Transverse colon (tissue), 4 donors: Measurements from ENCODE around the gene MIR17HG. TPM values are rescaled to one million over a fixed set of nuclear protein-coding genes. Genes with fewer than 3 reads are reported as not detected.

Source experiments
- DNase-seq: peaks from one replicate; pipeline ENCODE4 v3.0.0-alpha.2; 2019
- H3K27ac ChIP-seq, 4 donors: fragments of 200-600 bp; sonication (generic); 2 replicates each; pipeline ENCODE4 v1.5.1; 2016 to 2018; ENCODE audit warnings: inconsistent platforms in 4 of 4
- H3K27me3 ChIP-seq: fragments of 200-600 bp; sonication (generic); 2 replicates; pipeline ENCODE4 v1.5.1; 2017; ENCODE audit warnings: inconsistent platforms
- H3K36me3 ChIP-seq, 4 donors: fragments of 200-600 bp; sonication (generic); 2 replicates each; pipeline ENCODE4 v1.5.1; 2017 to 2019; ENCODE audit warnings: inconsistent platforms in 4 of 4
- H3K4me1 ChIP-seq, 4 donors: fragments of 200-600 bp; sonication (generic); 2 replicates each; pipeline ENCODE4 v1.5.1; 2017 to 2020; ENCODE audit warnings: inconsistent platforms in 4 of 4
- H3K4me3 ChIP-seq, 4 donors: fragments of 200-600 bp; sonication (generic); 1 replicate in 1 of 4; 2 replicates in 3 of 4; pipeline versions ENCODE4 v1.5.1 to v1.6.1; 2017 to 2019; ENCODE audit warnings: inconsistent platforms in 4 of 4
- H3K9me3 ChIP-seq, 2 donors: fragments of 200-600 bp; sonication (generic); 2 replicates each; pipeline ENCODE4 v1.5.1; 2017 to 2019; ENCODE audit warnings: inconsistent platforms in 2 of 2
- EP300 ChIP-seq: sonication (generic); formaldehyde crosslinking; IDR thresholded peaks from one replicate; pipeline ENCODE4 v1.6.1; 2017; ENCODE audit warnings: antibody characterized with exemption, low read depth
- POLR2A ChIP-seq: fragments of 450-650 bp; IDR thresholded peaks from one replicate; pipeline ENCODE4 v1.6.1; 2016; ENCODE audit warnings: antibody characterized with exemption, mild to moderate bottlenecking, moderate library complexity
- POLR2AphosphoS5 ChIP-seq, 3 donors: sonication (generic); formaldehyde crosslinking; IDR thresholded peaks; one replicate each; pipeline ENCODE4 v1.6.1; 2016; ENCODE audit warnings: antibody characterized with exemption in 3 of 3
- WGBS, 2 donors: methylation state at CpG; one replicate each; pipeline ENCODE4 v1.1.5; 2018; ENCODE audit warnings: low coverage in 1 of 2; 5-methylcytosine and 5-hydroxymethylcytosine counted together
- in situ Hi-C, 4 donors: fragments of 200-750 bp; cut with MboI; loops; one replicate each; pipeline versions ENCODE4 v1.15.0 to v1.15.1; 2017; ENCODE audit warnings: low sequenced_read_pairs in 3 of 4, low pct_ligation_motif_present in 1 of 4, low pct_unique_long_range_greater_than_20kb in 1 of 4
- intact Hi-C: fragments of 100-400 bp; cut with DNase I; formaldehyde crosslinking; loops from one replicate; pipeline ENCODE4 v1.15.1; 2023; ENCODE audit warnings: low total_unique reads
- total RNA-seq, 4 donors: library from RNA; depleted of rRNA; stranded (reverse); fragments of >200 nt; gene quantifications; one replicate each; pipeline ENCODE4 v1.1.0, GENCODE V29; 2016
- TF ChIP-seq, protein P1 (sequence below), 5 experiments: fragments of 200-600 bp in 3 of 5; fragments of 450-650 bp in 2 of 5; sonication (generic) in 3 of 5; IDR thresholded peaks; 1 replicate in 2 of 5; 2 replicates in 3 of 5; pipeline ENCODE4 v1.5.1; 2016 to 2017; ENCODE audit warnings: antibody characterized with exemption in 5 of 5, inconsistent platforms in 3 of 5, mild to moderate bottlenecking in 2 of 5, moderate library complexity in 1 of 5

Gene MIR17HG
- total RNA-seq, 4 donors from 2014 or later, result 1.1 to 8.1 (median 2.2) TPM

DNA sequence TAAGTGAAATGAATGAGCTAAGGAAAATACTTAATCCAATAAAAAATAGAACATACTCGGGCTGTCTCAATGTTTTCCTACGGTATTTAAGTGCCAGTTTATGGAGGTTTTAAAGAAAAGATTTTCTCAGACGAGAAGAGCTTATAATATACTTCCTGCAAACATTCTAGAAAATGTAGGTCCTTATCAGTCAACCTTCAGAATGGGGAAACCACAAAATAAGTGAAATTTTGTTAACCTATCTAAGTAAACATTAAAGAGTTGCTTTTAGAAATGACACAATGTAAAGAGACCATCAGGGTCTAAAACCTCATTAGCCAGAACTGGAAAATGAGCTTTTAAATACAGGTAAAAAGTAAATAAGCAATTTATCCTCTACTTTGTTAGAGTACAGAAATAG, 12.1 kb downstream of the MIR17HG start:
- Histone ChIP-seq H3K36me3 (peaks cover 0 to 4% (median 2%) of the 10 kb centered on the region in 4 donors), H3K9me3 (no peaks in the 10 kb centered on the region), H3K27ac (no peak overlapping the region), H3K27me3 (no peaks in the 10 kb centered on the region), H3K4me3 (no peak overlapping the region), H3K4me1 (no peaks in the 10 kb centered on the region)
- no peak for DNase-seq
- WGBS, 2 donors, result 49 to 50% methylated on average over 2 to 3 of the region's 3 CpGs
- in situ Hi-C loops, result no loop called here
- intact Hi-C loops, result no loop called here
- TF ChIP-seq EP300 (no peak), POLR2A (no peak)
- TF ChIP-seq, protein P1, sequence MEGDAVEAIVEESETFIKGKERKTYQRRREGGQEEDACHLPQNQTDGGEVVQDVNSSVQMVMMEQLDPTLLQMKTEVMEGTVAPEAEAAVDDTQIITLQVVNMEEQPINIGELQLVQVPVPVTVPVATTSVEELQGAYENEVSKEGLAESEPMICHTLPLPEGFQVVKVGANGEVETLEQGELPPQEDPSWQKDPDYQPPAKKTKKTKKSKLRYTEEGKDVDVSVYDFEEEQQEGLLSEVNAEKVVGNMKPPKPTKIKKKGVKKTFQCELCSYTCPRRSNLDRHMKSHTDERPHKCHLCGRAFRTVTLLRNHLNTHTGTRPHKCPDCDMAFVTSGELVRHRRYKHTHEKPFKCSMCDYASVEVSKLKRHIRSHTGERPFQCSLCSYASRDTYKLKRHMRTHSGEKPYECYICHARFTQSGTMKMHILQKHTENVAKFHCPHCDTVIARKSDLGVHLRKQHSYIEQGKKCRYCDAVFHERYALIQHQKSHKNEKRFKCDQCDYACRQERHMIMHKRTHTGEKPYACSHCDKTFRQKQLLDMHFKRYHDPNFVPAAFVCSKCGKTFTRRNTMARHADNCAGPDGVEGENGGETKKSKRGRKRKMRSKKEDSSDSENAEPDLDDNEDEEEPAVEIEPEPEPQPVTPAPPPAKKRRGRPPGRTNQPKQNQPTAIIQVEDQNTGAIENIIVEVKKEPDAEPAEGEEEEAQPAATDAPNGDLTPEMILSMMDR (IDR thresholded peaks at IDR 0.05), result no peak

DNA sequence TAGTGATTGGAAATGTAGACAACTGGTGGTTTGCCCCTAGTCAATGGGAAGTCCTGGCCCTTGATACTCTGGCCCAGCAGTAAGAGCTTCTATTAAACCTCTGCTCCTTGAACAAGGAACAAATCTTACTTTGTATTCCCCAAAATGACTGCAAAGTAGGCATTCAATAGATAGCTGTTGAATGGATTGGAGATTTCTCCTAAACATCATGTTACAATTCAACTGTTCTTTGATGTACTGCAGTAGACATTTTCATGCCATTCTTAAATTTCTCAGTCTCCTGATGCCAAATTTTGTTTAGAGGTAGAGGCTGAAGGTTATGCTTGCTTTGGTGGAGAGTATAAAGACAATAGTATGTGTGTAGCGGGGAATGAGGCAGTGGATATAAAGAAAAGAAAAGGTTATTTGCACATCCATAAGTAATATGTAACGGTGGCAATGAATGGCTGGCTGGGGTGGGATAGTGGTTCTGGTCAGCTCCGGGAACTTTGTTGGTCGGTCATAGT, 12.8 kb downstream of the MIR17HG start:
- Histone ChIP-seq H3K36me3 (peaks cover 0 to 1% (median 0%) of the 10 kb centered on the region in 4 donors), H3K27me3 (no peaks in the 10 kb centered on the region), H3K4me3 (no peak overlapping the region), H3K27ac (no peak overlapping the region), H3K9me3 (no peaks in the 10 kb centered on the region), H3K4me1 (no peaks in the 10 kb centered on the region)
- WGBS, 2 donors, result 81 to 82% methylated on average over 4 of the region's 4 CpGs
- DNase-seq, result no peak
- intact Hi-C loops (no loop called here), in situ Hi-C loops (no loop called here)
- TF ChIP-seq POLR2AphosphoS5 (IDR thresholded peaks at IDR 0.05) (no peak), EP300 (no peak), POLR2A (no peak)
- TF ChIP-seq, protein P1 (IDR thresholded peaks at IDR 0.05), result no peak

DNA sequence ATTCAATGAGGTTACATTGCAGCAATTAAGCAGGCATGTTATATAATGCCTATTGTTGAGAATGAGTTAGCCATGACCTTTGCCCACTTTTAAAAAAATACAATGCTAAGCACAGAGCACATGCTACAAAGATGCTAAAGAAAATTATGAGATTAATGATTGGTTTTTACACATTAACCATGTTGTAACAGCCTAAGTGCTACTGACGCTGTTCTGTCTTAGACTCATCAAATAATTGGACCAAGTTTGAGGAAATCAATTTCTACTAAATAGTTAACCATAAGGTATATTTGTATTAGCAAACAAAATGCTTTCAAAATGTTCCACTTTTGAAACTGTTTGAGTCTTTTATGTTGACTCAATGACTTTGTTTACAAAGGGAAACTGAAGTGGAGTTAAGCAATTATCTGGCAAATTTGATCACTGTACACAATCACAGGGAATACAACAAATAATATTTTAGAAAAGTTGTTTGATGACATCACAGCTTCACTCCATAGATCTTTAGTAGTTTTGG, 14.3 kb downstream of the MIR17HG start:
- Histone ChIP-seq H3K9me3 (no peaks in the 10 kb centered on the region), H3K4me3 (no peak overlapping the region), H3K27me3 (no peaks in the 10 kb centered on the region), H3K27ac (no peak overlapping the region), H3K36me3 (no peaks in the 10 kb centered on the region), H3K4me1 (no peaks in the 10 kb centered on the region)
- in situ Hi-C loops (no loop called here), intact Hi-C loops (no loop called here)
- no peak for DNase-seq
- WGBS, 2 donors, result 57 to 65% methylated on average over 1 of the region's 1 CpG
- TF ChIP-seq POLR2A (no peak), EP300 (no peak), POLR2AphosphoS5 (IDR thresholded peaks at IDR 0.05) (no peak)
- TF ChIP-seq, protein P1 (IDR thresholded peaks at IDR 0.05), result no peak

DNA sequence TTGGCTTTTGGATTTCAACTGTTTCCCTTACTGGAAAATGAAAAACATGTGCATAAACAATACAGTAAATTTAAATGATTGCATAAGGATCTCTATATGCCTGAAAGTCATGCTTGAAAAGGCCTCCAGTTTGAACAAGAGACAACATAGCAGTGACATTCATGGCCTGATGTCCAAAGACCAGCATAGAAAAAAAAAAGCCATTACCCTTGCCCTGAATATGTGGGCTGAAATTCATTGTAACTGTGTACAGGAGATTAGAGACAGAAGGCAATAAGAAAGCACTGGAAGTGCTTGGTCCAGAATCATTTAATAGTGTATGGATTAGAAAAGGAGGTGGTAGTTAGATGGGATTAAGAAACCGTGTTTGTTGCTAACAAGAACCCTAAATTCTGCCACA, 15.4 kb downstream of the MIR17HG start:
- no peak overlapping the region for H3K4me3 ChIP-seq
- TF ChIP-seq, protein P1 (IDR thresholded peaks at IDR 0.05), result no peak
- intact Hi-C loops, result no loop called here
- WGBS, 2 donors, result 60 to 88% methylated on average over 1 of the region's 1 CpG
- no peak for DNase-seq
- no peaks in the 10 kb centered on the region for H3K9me3 ChIP-seq
- H3K36me3 ChIP-seq, result no peaks in the 10 kb centered on the region
- no peaks in the 10 kb centered on the region for H3K27me3 ChIP-seq
- in situ Hi-C loops, result no loop called here
- no peak overlapping the region for H3K27ac ChIP-seq
- no peaks in the 10 kb centered on the region for H3K4me1 ChIP-seq
